ENCODE measurements around the gene LIN54.

GRCh38 chr4:82930848-82931755, 79.5 kb downstream of the LIN54 start:
- no peak for TF ChIP-seq POLR2A (IDR thresholded peaks at IDR 0.05)
- TF ChIP-seq CTCF (IDR thresholded peaks at IDR 0.05): no peak
